Non-pigmented ciliary epithelial cell (primary cell): ENCODE results near the gene NUSAP1.
"Not testable (repeated sequence)": the region's sequence is repeated elsewhere in the genome, so short reads cannot be mapped to it uniquely, and the experiment has no call there.

ENCODE experiments used
- DNase-seq: peaks from one replicate; pipeline ENCODE4 v3.0.0-alpha.2; 2010; ENCODE audit warnings: low read depth

NUSAP1 gene, protein sequence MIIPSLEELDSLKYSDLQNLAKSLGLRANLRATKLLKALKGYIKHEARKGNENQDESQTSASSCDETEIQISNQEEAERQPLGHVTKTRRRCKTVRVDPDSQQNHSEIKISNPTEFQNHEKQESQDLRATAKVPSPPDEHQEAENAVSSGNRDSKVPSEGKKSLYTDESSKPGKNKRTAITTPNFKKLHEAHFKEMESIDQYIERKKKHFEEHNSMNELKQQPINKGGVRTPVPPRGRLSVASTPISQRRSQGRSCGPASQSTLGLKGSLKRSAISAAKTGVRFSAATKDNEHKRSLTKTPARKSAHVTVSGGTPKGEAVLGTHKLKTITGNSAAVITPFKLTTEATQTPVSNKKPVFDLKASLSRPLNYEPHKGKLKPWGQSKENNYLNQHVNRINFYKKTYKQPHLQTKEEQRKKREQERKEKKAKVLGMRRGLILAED

DNA sequence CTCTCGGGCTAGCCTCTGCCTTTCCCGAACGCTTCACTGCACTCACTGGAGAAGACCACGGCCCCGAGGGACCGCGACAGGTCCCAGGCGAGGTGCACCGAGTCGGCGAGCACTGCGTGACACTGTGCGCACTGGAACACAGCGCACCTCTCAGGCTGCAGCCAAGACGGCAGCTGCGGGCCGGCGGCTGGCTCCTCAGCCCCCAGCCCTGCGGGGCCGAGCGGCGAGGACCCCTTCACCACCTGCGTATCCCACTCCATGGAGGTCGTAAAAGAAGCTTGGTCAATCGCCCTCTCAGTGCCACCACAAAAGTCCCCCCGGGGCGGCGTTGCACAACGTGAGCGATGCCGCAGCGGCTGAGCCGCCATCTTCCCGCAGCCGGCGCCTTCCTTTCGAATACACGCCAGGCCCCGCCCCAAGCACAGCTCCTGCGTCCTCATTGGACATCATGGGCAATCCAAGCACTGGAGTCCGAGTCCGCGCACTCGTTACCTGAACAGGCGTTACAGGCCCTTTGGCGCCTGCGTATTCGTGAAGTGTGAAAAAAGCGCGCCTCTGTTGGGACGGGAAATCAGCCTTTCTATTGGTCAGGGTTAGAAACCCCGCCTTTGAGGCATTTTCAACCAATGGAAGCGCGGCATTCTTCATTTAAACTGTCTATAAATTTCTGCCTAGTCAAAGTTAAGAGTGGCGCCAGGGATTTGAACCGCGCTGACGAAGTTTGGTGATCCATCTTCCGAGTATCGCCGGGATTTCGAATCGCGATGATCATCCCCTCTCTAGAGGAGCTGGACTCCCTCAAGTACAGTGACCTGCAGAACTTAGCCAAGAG, at the start of gene NUSAP1, which contains the start of gene OIP5:
NUSAP1 (plus strand) TSS at position 688 of the 832 bp plus-strand sequence; CDS start at position 765, 77 bp downstream.
OIP5 (minus strand) TSS at position 398 of the 832 bp plus-strand sequence; CDS start at position 368, 30 bp downstream.
- peak; percentile 97 for DNase-seq

DNA sequence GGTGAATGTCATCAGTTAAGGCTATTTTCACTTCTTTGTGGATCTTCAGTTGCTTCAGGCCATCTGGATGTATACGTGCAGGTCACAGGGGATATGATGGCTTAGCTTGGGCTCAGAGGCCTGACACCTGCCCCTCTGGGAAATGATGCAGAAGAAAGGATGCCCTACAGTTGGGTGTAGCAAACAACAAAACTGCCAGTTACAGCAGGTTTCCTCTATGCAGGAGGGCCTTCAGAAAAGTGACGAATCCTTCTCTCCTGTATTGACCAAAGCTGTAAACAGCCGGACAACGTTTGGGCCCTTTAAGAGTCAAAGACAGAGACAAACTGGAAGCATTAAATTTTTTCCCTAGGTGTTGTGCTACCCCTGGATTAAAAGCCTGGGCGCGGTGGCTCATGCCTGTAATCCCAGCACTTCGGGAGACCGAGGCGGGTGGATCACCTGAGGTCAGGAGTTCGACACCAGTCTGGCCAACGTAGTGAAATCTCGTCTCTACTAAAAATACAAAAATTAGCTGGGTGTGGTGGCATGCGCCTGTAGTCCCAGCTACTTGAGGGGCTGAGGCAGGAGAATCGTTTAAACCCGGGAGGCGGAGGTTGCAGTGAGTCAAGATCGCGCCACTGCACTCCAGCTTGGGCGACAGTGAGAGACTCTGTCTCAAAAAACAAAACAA, 49.6 kb upstream of the NUSAP1 start:
- not testable (repeated sequence) for DNase-seq

DNA sequence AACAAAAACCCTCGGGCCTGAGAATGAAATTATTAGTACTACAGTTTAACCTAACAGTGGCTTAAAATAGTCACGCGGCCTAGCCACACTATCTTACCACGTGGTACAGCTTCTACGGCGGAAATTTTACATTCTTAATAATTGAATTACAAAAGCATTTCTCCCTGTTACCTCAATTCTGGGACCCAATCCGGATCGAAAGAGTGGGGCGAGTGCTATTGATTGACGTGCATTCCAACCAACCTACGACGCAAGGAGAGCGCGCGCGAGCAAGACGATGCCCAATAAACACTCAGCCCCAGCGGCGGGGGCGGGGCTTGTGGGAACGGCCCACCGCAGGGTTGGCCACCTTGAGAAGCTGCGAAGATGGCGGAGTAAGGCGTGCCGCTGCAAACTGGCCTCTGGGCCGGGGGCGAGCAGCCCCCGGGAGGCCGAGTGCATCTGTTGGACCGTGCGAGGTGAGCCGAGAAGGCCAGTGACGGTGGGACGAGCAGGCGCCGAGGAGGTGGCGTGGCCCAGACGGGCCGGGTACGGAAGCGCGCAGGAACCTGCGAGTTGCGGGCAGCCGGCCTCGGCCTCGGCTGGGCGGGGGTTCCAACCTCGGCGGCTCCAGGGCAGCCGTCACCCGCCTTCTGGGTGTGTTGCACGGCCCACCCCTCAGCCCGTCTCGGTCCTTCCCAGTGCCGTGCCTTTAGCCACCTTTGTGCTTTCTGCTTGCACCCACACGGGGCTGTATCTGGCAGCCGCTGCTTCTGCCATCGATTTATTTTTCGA, 48.8 kb upstream of the NUSAP1 start:
- DNase-seq: peak; percentile 99

DNA sequence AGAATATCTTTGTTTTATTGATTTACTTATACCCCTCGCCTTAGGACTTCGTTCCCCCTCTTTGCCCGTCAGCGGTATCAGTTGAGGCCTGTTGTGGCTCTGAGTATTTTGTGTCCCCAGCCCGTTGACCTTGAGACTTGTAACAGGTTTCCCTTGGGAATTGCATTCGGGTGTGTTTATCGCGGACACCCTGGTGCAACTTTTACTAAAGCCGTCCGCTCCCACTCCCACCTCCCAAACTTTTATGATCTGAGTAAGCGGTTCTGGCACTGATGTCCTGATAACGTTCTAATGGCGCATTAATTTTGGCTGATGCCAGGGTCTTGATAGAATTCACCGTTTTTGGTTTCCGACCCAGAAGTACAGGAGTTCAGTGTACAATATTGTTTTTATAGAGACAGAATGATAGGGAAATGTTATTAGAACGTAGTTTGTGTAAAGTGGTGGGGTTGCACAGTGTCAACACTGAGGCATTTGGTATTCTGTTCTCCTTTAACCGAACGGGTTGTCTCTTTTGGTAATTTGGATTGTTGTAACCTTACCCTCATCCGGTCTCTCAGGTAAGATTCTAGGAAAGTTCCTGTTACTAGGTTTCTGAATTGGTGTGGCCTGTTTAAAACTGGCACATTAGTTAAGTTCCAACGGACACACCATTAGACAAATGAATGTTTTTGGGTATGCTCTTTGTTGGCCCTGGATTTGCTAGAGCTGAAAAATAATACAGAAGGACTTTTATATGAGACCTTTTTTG, 48.1 kb upstream of the NUSAP1 start:
- no peak for DNase-seq

DNA sequence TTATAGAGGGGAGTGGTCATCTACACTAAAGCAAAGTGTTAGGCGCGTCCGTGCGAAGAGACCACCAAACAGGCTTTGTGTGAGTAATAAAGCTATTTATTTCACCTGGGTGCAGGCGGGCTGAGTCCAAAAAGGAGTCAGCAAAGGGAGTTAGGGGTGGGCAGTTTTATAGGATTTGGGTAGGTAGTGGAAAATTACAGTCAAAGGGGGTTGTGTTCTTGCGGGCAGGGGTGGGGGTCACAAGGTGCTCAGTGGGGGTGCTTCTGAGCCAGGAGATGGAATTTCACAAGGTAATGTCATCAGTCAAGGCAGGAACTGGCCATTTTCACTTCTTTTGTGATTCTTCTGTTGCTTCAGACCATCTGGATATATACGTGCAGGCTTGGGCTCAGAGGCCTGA, 47.4 kb upstream of the NUSAP1 start:
- DNase-seq: no peak

DNA sequence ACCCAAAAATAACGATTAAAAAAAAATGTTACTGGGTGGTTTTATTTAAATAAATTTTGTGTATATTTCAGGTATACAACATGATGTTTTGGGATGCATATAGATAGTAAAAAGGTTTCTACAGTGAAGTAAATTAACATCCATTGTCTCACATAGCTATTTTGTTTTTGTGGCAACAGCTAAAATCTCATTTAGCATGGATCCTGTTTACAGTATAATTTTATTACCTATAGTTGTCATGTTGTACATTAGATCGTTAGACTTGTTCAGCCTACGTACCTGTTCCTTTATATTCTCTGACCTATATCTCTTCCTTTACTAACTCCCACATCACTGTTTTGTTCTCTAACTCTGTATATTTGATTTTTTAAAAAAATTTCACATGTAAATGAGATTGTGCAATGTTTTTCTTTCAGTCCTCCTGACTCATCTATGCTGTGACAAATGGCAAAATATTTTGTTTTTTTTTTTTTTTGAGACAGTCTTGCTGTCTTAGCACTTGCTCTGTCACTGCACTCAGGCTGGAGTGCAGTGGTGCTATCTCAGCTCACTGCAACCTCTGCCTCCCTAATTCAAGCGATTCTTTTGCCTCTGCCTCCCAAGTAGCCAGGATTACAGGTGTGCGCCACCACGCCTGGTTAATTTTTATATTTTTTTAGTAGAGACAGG, 45.9 kb upstream of the NUSAP1 start:
- no peak for DNase-seq

DNA sequence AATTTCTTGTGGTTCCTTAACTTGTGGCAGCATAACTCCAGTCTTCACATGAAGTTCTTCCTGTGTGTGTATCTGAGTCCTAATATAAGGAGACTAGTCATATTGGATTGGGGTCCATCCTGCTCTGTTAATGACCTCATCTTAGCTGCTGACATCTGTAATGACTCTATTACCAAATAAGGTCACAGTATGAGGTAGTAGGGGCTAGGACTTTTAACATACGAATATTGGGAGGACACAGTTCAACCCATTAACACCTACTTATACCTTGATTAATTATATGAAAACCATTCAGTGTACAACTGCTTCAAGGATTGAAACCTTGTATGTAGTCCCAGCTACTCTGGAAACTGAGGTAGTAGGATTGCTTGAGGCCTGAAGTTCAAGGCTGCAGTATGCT, 44.2 kb upstream of the NUSAP1 start:
- no peak for DNase-seq

DNA sequence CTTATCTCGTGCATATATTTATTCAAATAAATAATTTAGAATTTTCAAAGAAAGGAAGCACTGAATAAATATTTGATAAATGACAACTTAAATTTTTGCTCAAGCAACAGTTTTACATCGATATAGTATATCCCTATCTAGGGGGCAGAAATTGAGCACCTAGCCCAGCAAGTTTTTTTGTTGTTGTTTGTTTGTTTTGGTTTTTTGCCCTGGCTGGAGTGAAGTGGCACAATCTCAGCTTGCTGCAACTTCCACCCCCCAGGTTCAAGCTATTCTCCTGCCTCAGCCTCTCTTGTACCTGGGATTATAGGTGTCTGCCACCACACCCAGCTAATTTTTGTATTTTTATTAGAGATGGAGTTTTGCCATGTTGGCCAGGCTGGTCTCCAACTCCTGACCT, 42.7 kb upstream of the NUSAP1 start:
- DNase-seq: no peak

DNA sequence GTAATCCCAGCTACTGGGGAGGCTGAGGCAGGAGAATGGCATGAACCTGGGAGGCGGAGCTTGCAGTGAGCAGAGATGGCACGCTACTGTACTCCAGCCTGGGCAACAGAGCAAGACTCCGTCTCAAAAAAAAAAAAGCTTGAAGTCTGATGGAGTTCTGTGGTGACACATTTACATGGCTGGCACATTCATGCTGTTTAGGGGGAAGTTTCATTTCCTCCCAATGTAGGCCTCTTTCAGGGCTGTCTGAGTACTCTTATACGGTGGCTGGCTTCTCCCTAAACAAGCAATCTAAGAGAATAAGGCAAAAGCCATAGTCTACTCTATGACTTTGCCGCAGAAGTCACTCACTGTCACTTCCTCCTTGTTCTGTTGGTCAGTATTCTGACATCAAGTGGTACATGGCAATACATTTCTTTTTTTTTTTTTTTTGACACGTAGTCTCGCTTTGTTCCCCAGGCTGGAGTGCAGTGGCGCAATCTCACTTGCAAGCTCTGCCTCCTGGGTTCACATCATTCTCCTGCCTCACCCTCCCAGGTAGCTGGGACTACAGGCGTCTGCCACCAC, 41.5 kb upstream of the NUSAP1 start:
- DNase-seq: no peak

DNA sequence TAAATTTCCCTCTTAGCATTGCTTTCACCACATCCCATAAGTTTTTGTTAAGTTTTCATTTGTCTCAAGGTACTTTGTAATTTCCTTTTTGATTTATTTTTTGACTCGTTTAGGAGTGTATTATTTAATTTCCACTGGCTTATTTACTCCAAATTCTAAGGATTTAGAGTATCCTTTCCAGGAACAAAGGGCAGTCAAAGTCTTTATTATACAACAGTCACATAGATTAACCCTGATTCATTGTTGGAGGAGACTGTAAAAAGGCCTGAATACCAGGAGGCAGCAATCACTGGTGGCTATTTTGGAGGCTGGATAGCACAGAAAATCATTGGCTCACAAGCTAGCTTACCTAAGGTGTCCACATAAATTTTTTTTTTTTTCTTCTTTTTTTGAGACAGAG, 40.2 kb upstream of the NUSAP1 start:
- no peak for DNase-seq

DNA sequence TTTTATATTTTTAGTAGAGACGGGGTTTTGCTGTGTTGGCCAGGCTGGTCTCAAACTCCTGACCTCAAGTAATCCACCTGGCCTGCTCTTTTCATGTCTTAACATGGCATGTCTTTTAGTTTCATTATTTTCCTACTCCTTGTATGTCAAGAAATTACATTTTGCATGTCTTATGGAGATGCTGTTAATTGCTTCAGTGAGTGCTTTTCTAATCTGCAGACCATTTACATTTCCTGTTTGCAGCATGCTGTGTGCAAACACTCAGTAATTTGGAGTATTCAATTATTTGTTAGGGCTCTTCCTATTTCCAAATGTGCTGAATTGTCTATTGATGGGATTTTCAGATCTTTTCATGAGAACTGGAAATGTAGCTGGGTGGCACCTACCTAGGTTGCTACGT, 31.5 kb upstream of the NUSAP1 start:
- DNase-seq: not testable (repeated sequence)

DNA sequence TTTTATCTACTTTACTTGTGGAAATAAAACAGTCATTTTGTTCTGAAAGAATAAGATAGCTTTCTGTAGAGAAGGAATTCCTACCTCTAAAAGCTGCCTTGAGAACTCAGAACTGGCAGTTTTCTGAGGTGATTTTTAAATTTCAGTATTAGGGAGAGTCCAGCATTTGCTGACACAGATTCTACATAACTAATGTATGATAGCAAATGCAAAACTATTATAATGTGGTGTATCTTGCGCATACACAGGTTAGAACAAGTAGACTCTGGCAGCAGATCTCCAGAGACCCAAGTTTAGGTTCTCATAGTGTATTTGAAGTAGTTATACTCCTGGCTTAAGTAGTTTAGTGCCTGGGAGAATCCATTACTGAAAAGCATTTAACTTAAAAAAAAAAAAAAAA, 31.1 kb upstream of the NUSAP1 start:
- DNase-seq: no peak

DNA sequence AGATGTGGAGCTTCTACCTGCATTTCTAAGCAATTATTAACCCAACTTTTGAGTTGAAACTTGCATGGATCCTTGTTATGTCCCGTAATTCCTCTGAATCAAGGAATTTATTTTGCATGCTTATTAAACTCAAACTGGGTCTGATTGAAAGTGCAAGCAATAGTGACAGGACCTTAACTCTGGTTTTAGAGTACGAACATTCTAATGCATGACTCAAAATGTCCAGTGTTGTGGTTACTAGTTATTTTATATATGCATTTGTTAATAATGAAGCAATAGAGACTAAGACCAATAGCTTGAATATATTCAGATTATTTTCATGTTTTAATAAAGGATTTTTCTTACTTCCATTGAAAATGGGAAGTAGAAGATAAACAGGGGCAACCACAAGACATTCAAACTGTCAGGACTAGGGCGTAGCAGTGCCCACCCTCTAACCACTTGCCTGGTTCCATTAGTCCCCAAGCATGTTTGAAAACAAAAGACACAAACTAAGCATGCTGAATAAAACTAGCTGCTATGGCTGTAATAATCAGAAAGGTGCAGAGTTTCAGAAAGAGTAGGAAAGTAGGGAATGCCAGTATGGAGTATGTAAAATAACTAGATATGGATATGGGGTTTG, 28.4 kb upstream of the NUSAP1 start:
- DNase-seq: no peak

DNA sequence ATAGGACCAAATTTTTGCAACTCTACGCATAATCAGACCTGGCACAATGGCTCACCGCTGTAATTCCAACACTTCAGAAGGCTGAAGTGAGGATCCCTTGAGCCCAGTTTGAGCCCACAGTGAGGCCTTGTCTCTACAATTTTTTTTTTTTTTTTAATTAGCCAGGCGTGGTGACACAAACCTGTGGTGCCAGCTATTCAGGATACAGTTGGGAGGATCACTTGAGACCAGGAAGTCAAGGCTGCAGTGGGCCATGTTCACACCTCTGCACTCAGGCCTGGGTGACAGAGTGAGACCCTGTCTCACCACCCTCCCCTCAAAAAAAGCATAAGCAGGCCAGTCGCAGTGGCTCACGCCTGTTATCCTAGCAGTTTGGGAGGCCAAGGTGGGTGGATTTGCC, 25.0 kb upstream of the NUSAP1 start:
- no peak for DNase-seq

DNA sequence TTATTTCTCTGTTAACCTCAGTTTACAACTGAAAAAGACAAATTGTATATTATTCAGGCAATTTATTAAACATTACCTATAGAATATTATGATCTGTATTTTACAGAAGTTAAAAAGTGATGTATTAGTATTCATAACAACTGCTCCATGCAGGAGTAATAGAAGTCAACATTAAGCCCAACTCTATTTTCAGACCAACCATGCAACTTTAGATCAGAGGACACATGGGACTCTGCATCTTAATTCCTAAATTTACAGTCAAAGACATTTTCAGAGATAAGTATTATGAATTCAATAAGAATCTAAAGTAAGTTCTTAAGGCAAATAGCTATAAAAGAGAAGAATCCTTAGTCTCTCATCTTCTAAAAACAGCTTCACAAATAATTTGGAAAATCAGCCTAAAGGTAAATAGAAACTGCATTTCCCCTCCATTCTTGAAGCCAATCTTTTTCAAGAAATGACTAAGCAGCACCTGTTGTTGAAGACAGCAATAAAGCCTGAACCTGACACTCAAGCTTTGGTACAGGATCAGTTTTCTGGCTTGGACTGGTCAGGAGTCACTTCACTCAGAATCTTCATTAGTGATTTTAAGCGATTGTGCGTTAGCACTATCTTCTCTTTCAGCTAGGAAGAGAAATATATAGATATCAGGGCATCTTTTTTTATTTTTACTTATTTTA, 23.3 kb upstream of the NUSAP1 start:
- DNase-seq: no peak

DNA sequence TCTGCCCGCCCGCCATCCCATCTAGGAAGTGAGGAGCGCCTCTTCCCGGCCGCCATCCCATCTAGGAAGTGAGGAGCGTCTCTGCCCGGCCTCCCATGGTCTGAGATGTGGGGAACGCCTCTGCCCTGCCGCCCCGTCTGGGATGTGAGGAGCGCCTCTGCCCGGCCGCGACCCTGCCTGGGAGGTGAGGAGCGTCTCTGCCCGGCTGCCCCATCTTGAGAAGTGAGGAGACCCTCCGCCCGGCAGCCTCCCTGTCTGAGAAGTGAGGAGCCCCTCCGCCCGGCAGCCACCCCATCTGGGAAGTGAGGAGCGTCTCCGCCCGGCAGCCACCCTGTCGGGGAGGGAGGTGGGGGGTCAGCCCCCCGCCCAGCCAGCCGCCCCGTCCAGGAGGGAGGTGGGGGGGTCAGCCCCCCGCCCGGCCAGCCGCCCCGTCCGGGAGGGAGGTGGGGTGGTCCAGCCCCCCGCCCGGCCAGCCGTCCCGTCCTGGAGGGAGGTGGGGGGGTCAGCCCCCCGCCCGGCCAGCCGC, 11.8 kb upstream of the NUSAP1 start:
- DNase-seq: not testable (repeated sequence)

DNA sequence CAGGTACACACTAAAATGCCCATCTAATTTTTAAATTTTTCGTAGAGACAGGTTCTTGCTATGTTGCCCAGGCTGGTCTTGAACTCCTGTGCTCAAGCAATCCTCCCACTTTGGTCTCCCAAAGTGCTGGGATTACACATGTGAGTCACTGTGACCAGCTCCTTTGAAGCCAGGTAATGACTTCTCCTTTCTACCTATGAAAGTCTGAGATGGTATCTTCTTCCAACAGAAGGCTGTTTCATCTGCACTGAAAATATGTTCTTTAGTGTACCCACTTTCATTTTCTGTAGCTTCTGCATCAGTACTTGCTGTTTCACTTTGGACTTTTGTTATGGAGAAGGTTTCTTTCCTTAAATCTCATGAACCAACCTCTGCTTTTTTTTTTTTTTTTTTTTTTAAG, 9.1 kb upstream of the NUSAP1 start:
- no peak for DNase-seq

DNA sequence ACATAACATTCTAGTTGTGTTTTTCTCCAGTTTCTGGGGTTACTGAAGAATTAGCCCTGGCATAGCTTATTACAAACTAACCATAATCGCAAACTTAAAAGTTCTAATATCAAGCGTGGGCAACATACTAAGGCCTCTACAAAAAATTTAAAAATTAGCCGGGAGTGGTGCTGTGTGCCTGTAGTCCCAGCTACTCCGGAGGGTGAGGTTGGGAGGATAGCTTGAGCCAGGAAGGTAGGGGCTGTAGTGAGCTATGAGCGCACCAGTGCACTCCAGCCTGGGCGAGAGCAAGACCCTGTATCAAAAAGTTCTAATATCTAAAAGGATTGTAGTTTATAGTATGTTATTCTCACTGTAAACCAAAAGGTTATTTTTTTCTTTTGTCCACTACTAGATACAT, 1.4 kb upstream of the NUSAP1 start:
- no peak for DNase-seq

DNA sequence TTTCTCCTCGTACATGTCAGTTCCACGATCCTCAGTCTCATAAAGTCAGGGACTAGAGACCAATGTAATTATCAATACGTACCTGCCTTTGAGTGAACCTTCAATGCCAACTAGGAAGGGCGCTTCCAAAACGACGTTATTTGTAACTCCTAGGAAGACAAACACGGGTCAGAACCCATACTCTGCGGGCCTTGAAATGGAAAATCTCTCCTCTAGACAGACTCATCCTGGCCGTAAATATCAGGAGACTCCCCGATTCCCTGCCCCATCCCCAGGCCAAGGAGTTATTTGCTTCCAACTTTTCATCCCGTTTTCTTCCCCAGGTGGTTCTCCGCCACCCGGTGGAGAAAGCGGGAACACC, 868 bp upstream of the NUSAP1 start:
- no peak for DNase-seq
